ENCODE data around the gene RAP1GAP.

DNA sequence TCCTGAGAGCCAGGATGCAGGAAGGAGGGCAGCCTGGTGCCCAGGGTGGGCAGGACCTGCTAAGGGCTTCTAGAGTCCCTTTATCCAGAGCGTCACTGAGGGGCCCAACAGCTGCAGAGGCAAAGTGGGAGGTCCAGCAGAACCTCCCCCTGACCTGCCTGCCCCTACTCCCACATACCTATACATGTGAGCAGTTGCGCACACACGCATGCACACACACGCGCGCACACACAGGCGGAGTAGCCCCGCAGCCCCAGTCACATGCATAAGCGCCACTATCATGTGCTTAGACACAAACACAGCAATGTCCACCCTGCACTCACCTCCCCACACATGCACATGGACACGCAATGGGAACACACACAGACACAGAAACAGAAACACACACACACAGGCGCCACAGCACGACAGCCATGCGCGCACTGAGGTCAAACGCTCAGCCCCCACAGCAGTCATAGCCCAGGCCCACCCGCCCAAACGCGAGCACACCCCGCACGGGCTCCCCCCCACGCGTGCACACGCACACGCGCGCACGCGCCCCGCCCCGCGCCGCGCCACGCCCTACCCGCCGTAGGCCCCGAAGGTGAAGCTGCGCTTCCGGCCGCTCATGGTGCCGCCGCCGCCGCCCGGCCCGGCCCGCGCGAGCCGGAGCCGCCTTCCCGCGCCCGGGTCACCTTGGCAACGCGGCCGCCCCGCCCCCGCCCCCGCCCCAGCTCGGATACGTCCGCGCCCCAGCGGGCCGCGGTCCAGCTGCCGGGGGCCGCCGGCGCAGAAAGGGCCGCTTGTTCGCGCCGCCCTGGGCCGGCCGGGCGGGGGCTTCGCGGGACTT, 17.7 kb downstream of the RAP1GAP start:
- TF ChIP-seq JUN (IDR thresholded peaks at IDR 0.05) (no peak), POLR2A (IDR thresholded peaks at IDR 0.05; ENCODE audit: low read length) (no peak), RNF2 (IDR thresholded peaks at IDR 0.05; ENCODE audit: borderline replicate concordance, low read depth) (no peak), RAD21 (conservative IDR thresholded peaks at IDR 0.05 in 1 of 2, IDR thresholded peaks at IDR 0.05 in 1 of 2) (no peak)
- TF ChIP-seq, protein P1, sequence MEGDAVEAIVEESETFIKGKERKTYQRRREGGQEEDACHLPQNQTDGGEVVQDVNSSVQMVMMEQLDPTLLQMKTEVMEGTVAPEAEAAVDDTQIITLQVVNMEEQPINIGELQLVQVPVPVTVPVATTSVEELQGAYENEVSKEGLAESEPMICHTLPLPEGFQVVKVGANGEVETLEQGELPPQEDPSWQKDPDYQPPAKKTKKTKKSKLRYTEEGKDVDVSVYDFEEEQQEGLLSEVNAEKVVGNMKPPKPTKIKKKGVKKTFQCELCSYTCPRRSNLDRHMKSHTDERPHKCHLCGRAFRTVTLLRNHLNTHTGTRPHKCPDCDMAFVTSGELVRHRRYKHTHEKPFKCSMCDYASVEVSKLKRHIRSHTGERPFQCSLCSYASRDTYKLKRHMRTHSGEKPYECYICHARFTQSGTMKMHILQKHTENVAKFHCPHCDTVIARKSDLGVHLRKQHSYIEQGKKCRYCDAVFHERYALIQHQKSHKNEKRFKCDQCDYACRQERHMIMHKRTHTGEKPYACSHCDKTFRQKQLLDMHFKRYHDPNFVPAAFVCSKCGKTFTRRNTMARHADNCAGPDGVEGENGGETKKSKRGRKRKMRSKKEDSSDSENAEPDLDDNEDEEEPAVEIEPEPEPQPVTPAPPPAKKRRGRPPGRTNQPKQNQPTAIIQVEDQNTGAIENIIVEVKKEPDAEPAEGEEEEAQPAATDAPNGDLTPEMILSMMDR (IDR thresholded peaks at IDR 0.05), result no peak
- TF ChIP-seq, protein P2, sequence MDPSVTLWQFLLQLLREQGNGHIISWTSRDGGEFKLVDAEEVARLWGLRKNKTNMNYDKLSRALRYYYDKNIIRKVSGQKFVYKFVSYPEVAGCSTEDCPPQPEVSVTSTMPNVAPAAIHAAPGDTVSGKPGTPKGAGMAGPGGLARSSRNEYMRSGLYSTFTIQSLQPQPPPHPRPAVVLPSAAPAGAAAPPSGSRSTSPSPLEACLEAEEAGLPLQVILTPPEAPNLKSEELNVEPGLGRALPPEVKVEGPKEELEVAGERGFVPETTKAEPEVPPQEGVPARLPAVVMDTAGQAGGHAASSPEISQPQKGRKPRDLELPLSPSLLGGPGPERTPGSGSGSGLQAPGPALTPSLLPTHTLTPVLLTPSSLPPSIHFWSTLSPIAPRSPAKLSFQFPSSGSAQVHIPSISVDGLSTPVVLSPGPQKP (IDR thresholded peaks at IDR 0.05; ENCODE audit: low read depth, low read length), result no peak

Measured in A549 (cell line).